Colonic mucosa (tissue), 4 donors: Measurements from ENCODE around the gene TRDN. TPM values are rescaled to one million over a fixed set of nuclear protein-coding genes. Genes with fewer than 3 reads are reported as not detected.

Source experiments
- DNase-seq: peaks from one replicate; pipeline ENCODE4 v3.0.0-alpha.2; 2020
- H3K27ac ChIP-seq: fragments of 200-600 bp; one replicate; pipeline ENCODE4 v1.8.0; 2021
- H3K27me3 ChIP-seq: fragments of 200-600 bp; one replicate; pipeline ENCODE4 v1.8.0; 2021
- H3K36me3 ChIP-seq: fragments of 200-600 bp; one replicate; pipeline ENCODE4 v1.8.0; 2021
- H3K4me1 ChIP-seq: fragments of 200-600 bp; one replicate; pipeline ENCODE4 v1.8.0; 2021; ENCODE audit warnings: mild to moderate bottlenecking
- H3K4me3 ChIP-seq: fragments of 200-600 bp; one replicate; pipeline ENCODE4 v1.8.0; 2021
- H3K9ac ChIP-seq, 2 donors: one replicate each; pipeline ENCODE4 v1.7.0; 2013; ENCODE audit warnings: control low read depth in 2 of 2, low read depth in 2 of 2, low read length in 2 of 2
- H3K9me3 ChIP-seq: fragments of 200-600 bp; one replicate; pipeline ENCODE4 v1.8.0; 2021
- CTCF ChIP-seq: fragments of 200-600 bp; IDR thresholded peaks from one replicate; pipeline ENCODE4 v1.8.0; 2022; ENCODE audit warnings: antibody characterized with exemption, mild to moderate bottlenecking
- intact Hi-C: fragments of 100-400 bp; cut with DNase I; formaldehyde crosslinking; loops from one replicate; pipeline ENCODE4 v1.14.1; 2022
- total RNA-seq, 2 donors: library from RNA; stranded (reverse); fragmentation: NEBNext Ultra II Directional in 1 of 2; extraction: Animal tissue kit (Norgen Biotek cat#: 25700) in 1 of 2; gene quantifications; one replicate each; pipeline ENCODE4 v1.2.1, GENCODE V29; 2021
- donor health status: healthy.
- donor health status: DM: no; HTN: no; CAD: no.
- donor health status: DM: no; HTN: no; CAD: no.

Gene TRDN
- total RNA-seq, 2 donors from 2014 or later: not detected

- Histone ChIP-seq H3K36me3 (no peaks in the 10 kb centered on the region), H3K9me3 (no peaks in the 10 kb centered on the region), H3K27ac (no peak overlapping the region), H3K4me3 (no peak overlapping the region), H3K27me3 (no peaks in the 10 kb centered on the region), H3K9ac (no peak overlapping the region), H3K4me1 (no peaks in the 10 kb centered on the region)
- intact Hi-C loops: no loop called here
- no peak for DNase-seq
- no peak for TF ChIP-seq CTCF
Measured at GRCh38 chr6:123550052-123550617, 86.6 kb downstream of the TRDN start.

DNA sequence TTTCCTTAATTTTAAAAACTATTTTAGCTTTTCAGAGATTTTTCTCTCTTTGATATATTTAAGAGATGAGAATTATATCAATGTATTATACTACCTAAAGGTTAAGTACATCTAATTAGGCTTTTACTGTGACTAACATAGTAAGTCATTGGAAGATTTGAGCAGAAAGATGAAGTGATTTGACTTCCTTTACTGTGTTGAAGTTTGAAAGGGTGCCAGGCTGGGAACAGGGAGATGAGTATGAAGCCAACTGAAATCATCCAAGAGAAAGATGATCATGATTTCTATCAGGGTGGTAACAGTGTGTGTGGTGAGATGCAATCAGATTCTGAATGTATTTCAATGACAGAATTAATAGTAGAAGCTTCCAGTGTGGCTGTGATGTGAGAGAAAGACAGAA, 87.3 kb downstream of the TRDN start:
- DNase-seq: no peak
- intact Hi-C loops: no loop called here
- H3K9ac ChIP-seq: no peak overlapping the region
- no peaks in the 10 kb centered on the region for H3K4me1 ChIP-seq
- H3K27ac ChIP-seq: no peak overlapping the region
- no peak overlapping the region for H3K4me3 ChIP-seq
- H3K36me3 ChIP-seq: no peaks in the 10 kb centered on the region
- no peak for TF ChIP-seq CTCF
- no peaks in the 10 kb centered on the region for H3K9me3 ChIP-seq
- no peaks in the 10 kb centered on the region for H3K27me3 ChIP-seq

GRCh38 chr6:123547216-123547978, 89.4 kb downstream of the TRDN start:
- TF ChIP-seq CTCF: no peak
- intact Hi-C loops: no loop called here
- H3K27me3 ChIP-seq: no peaks in the 10 kb centered on the region
- H3K9me3 ChIP-seq: no peaks in the 10 kb centered on the region
- H3K27ac ChIP-seq: no peak overlapping the region
- H3K36me3 ChIP-seq: no peaks in the 10 kb centered on the region
- no peaks in the 10 kb centered on the region for H3K4me1 ChIP-seq
- H3K9ac ChIP-seq: no peak overlapping the region
- DNase-seq: no peak
- no peak overlapping the region for H3K4me3 ChIP-seq

DNA sequence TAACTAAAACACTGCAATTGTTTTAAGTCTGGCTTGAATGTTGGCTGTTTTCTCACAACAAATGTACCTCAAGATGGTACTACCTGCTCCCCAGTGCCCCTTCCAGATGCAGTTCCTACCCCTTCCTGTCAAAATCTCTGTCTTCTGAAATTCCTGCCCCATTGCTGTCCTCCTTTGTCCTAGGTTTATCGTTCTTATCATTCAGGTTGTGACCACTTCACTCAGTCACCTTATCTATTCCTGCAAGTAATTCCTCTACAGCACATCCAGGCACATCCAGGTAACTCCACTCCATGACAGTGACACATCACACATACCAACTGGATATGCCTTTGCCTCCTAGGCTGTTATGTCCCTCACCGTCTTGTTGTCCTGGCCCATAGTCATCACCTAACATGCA, 90.2 kb downstream of the TRDN start:
- H3K27ac ChIP-seq: no peak overlapping the region
- no peaks in the 10 kb centered on the region for H3K4me1 ChIP-seq
- no peak overlapping the region for H3K4me3 ChIP-seq
- no peaks in the 10 kb centered on the region for H3K9me3 ChIP-seq
- no peak for DNase-seq
- intact Hi-C loops: no loop called here
- no peak overlapping the region for H3K9ac ChIP-seq
- no peak for TF ChIP-seq CTCF
- H3K36me3 ChIP-seq: no peaks in the 10 kb centered on the region
- H3K27me3 ChIP-seq: no peaks in the 10 kb centered on the region

DNA sequence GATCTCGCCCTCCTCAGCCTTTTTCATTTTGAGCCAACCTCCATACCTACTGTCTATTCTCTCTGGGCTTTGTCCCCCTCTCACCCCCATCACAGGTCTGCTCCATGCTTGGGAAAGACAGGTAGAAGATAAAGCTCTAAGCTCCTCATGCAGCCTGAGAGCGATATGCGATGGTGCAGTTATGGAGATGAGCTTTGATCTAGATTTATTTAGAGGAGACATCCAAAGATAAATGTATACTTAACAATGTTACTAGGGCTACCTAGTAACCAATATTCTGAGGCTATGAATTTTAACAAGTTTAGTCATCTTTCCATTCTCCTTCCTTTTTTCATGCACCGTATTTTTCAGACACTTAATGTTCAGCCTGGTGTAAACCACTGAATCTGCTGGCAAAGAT, 95.3 kb downstream of the TRDN start:
- no peak for TF ChIP-seq CTCF
- Histone ChIP-seq H3K36me3 (no peaks in the 10 kb centered on the region), H3K9me3 (no peaks in the 10 kb centered on the region), H3K27ac (no peak overlapping the region), H3K4me1 (no peaks in the 10 kb centered on the region), H3K4me3 (no peak overlapping the region), H3K9ac (no peak overlapping the region), H3K27me3 (no peaks in the 10 kb centered on the region)
- no peak for DNase-seq
- intact Hi-C loops: no loop called here
